ENCODE data around the gene POM121L12. TPM values are rescaled to one million over a fixed set of nuclear protein-coding genes. Genes with fewer than 3 reads are reported as not detected.
A peak's percentile ranks its signal among the peaks of the same experiment; 100 is the strongest.

Gene POM121L12
- total and polyA plus RNA-seq, 2 of the 13 experiments (the other 11 are each of a cell fraction or from before 2014, with no cell fraction given): not detected

GRCh38 chr7:53050433-53050832 lies 15.0 kb downstream of the POM121L12 start:
- in situ Hi-C loops (cut with HindIII; ENCODE audit: extremely low pct_ligation_motif_present, low pct_unique_long_range_greater_than_20kb): no loop called here
- Histone ChIP-seq H3K9ac (ENCODE audit: insufficient read depth, low read depth, low read length) (no peak overlapping the region), H3K36me3 (replicated peaks in 1 of 2; ENCODE audit: control insufficient read depth in 1 of 2, insufficient read depth in 2 of 2, low read length in 2 of 2) (no peaks in the 10 kb centered on the region), H3K27me3 (ENCODE audit: control insufficient read depth in 1 of 2, insufficient read depth in 2 of 2, low read length in 2 of 2) (no peaks in the 10 kb centered on the region), H3K27ac (ENCODE audit: extremely low read length, insufficient read depth, low read length) (no peak overlapping the region), H3K4me3 (replicated peaks in 1 of 3; ENCODE audit: insufficient read depth in 1 of 3, low read depth in 2 of 3, low read length in 3 of 3) (no peak overlapping the region), H3K4me1 (ENCODE audit: insufficient read depth, low read length) (no peaks in the 10 kb centered on the region), H3K9me3 (ENCODE audit: low read length) (peaks cover 30% of the 10 kb centered on the region), H2AFZ (ENCODE audit: low read length) (no peak overlapping the region), H3K4me2 (ENCODE audit: low read depth, low read length) (no peak overlapping the region), H4K20me1 (ENCODE audit: insufficient read depth, low read length) (no peaks in the 10 kb centered on the region), H3K79me2 (ENCODE audit: insufficient read depth, low read length) (no peaks in the 10 kb centered on the region)
- FAIRE-seq: no peak
- no TSS peak for BruUV-seq (replicated peaks)
- WGBS (ENCODE audit: low lambda C conversion rate): 0% methylated on average over 2 of the region's 2 CpGs
- ChIA-PET POLR2A (no interaction called here), CTCF (ENCODE audit: low intra/inter-chr PET ratio, low total read pairs) (no interaction called here)
- no peak for DNase-seq (ENCODE audit: low spot score)
- TF ChIP-seq MAFF (IDR thresholded peaks at IDR 0.05; ENCODE audit: low read depth, low read length) (peak; percentile 59), ZSCAN22 (CRISPR knock-in tag; IDR thresholded peaks at IDR 0.05) (no peak), ZNF501 (CRISPR knock-in tag; IDR thresholded peaks at IDR 0.05) (no peak), MAFK (conservative IDR thresholded peaks at IDR 0.05 in 1 of 2, IDR thresholded peaks at IDR 0.05 in 1 of 2; ENCODE audit: low read length in 2 of 2) (peak; percentile 40 to 61; a peak in 2 of 4 replicates), SETDB1 (CRISPR knock-in tag; IDR thresholded peaks at IDR 0.05; ENCODE audit: borderline replicate concordance) (no peak), ZZZ3 (CRISPR knock-in tag; IDR thresholded peaks at IDR 0.05; ENCODE audit: borderline replicate concordance) (no peak), FOXK1 (CRISPR knock-in tag; IDR thresholded peaks at IDR 0.05; ENCODE audit: borderline replicate concordance, low read depth) (no peak)
- intact Hi-C loops (cut with micrococcal nuclease; ENCODE audit: unreplicated experiment): no loop called here
- no peak for ATAC-seq

GRCh38 chr7:53059591-53059990 lies 24.2 kb downstream of the POM121L12 start:
- no TSS peak for BruUV-seq (replicated peaks)
- Histone ChIP-seq H3K9ac (ENCODE audit: insufficient read depth, low read depth, low read length) (no peak overlapping the region), H3K9me3 (ENCODE audit: low read length) (peaks cover 64% of the 10 kb centered on the region), H3K4me3 (replicated peaks in 1 of 3; ENCODE audit: insufficient read depth in 1 of 3, low read depth in 2 of 3, low read length in 3 of 3) (no peak overlapping the region), H2AFZ (ENCODE audit: low read length) (no peak overlapping the region), H3K4me2 (ENCODE audit: low read depth, low read length) (no peak overlapping the region), H3K27me3 (ENCODE audit: control insufficient read depth in 1 of 2, insufficient read depth in 2 of 2, low read length in 2 of 2) (no peaks in the 10 kb centered on the region), H3K4me1 (ENCODE audit: insufficient read depth, low read length) (no peaks in the 10 kb centered on the region), H3K36me3 (replicated peaks in 1 of 2; ENCODE audit: control insufficient read depth in 1 of 2, insufficient read depth in 2 of 2, low read length in 2 of 2) (no peaks in the 10 kb centered on the region), H3K79me2 (ENCODE audit: insufficient read depth, low read length) (no peaks in the 10 kb centered on the region), H4K20me1 (ENCODE audit: insufficient read depth, low read length) (no peaks in the 10 kb centered on the region), H3K27ac (ENCODE audit: extremely low read length, insufficient read depth, low read length) (no peak overlapping the region)
- intact Hi-C loops (cut with micrococcal nuclease; ENCODE audit: unreplicated experiment): no loop called here
- ATAC-seq: no peak
- CTCF ChIA-PET (ENCODE audit: low intra/inter-chr PET ratio, low total read pairs): no interaction called here
- in situ Hi-C loops (cut with HindIII; ENCODE audit: extremely low pct_ligation_motif_present, low pct_unique_long_range_greater_than_20kb): no loop called here
- no peak for FAIRE-seq
- no peak for DNase-seq (ENCODE audit: low spot score)
- WGBS (ENCODE audit: low lambda C conversion rate): 0% methylated on average over 2 of the region's 2 CpGs
- POLR2A ChIA-PET: no interaction called here
- TF ChIP-seq TAF1 (CRISPR knock-in tag; IDR thresholded peaks at IDR 0.05): no peak
- no peak for TF ChIP-seq ZNF562 (CRISPR knock-in tag; IDR thresholded peaks at IDR 0.05; ENCODE audit: borderline replicate concordance)
- no peak for TF ChIP-seq NFYC (CRISPR knock-in tag; IDR thresholded peaks at IDR 0.05)
- TF ChIP-seq CREB1 (IDR thresholded peaks at IDR 0.05): no peak
- no peak for TF ChIP-seq CREB1 (CRISPR knock-in tag; IDR thresholded peaks at IDR 0.05)
- no peak for TF ChIP-seq CENPT (CRISPR knock-in tag; IDR thresholded peaks at IDR 0.05; ENCODE audit: low read depth)
- no peak for TF ChIP-seq CEBPZ (IDR thresholded peaks at IDR 0.05; ENCODE audit: low read length)
- no peak for TF ChIP-seq HMGA1 (CRISPR knock-in tag; conservative IDR thresholded peaks at IDR 0.05)
- no peak for TF ChIP-seq DMAP1 (CRISPR knock-in tag; IDR thresholded peaks at IDR 0.05)
- no peak for TF ChIP-seq MTF1 (CRISPR knock-in tag; IDR thresholded peaks at IDR 0.05)
- TF ChIP-seq MEIS2 (CRISPR knock-in tag; IDR thresholded peaks at IDR 0.05): no peak
- no peak for TF ChIP-seq REXO4 (CRISPR knock-in tag; IDR thresholded peaks at IDR 0.05; ENCODE audit: borderline replicate concordance)
- no peak for TF ChIP-seq GPN1 (CRISPR knock-in tag; IDR thresholded peaks at IDR 0.05; ENCODE audit: borderline replicate concordance)

Measured in HepG2 (cell line).